T47D (cell line): ENCODE results near the gene KDM6B.

Source experiments
- DNase-seq, 2 experiments: peaks; one replicate each; pipeline versions ENCODE4 v3.0.0 to v3.0.0-alpha.2; 2011 to 2012; ENCODE audit warnings: low read depth in 1 of 2, low spot score in 1 of 2
- JUND ChIP-seq: IDR thresholded peaks from 2 replicates; pipeline ENCODE4 v1.6.1; 2012; ENCODE audit warnings: low read depth
- in situ Hi-C: cut with HindIII; loops from 2 replicates; pipeline ENCODE4 v1.10.0; 2016; ENCODE audit warnings: low sequenced_read_pairs, low pct_unique_long_range_greater_than_20kb

Gene KDM6B

DNA sequence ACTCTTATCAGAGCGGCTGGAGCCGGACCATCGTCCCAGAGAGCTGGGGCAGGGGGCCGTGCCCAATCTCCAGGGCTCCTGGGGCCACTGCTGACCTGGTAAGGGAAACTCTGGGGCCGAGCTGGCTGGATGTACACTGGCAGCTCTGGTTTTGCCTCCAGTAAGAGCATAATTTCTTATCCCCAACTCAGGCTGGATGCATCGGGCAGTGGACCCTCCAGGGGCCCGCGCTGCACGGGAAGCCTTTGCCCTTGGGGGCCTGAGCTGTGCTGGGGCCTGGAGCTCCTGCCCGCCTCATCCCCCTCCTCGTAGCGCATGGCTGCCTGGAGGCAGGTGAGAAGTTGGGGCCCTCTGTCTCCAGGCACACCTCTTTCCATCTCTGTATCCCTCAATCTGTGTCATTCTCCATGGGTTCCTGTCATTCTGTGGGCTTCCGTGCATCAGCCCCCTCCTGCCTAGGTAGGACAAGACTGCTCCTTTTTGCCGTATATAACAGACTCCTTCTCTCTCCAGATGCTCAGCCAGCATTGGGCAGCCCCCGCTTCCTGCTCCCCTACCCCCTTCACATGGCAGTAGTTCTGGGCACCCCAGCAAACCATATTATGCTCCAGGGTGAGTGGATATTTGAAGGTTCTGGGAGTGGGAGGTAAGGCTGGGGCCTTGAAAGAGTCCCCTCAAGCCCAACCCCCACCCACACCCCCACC lies 11.5 kb downstream of the KDM6B start:
- in situ Hi-C loops, result no loop called here
- no peak for TF ChIP-seq JUND
- DNase-seq, result no peak

DNA sequence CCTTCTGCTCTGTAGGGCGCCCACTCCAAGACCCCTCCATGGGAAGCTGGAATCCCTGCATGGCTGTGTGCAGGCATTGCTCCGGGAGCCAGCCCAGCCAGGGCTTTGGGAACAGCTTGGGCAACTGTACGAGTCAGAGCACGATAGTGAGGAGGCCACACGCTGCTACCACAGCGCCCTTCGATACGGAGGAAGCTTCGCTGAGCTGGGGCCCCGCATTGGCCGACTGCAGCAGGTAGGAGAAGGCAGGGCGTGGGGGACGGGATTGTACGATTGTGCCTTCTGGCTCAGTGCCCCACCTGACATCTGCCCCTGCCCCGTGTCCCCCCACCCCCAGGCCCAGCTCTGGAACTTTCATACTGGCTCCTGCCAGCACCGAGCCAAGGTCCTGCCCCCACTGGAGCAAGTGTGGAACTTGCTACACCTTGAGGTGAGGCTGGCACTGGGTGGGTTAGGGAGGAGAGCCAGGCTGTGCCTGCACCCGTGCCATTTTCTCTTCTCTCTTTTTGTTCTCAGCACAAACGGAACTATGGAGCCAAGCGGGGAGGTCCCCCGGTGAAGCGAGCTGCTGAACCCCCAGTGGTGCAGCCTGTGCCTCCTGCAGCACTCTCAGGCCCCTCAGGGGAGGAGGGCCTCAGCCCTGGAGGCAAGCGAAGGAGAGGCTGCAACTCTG lies 12.2 kb downstream of the KDM6B start:
- no peak for TF ChIP-seq JUND
- DNase-seq, result no peak
- in situ Hi-C loops, result no loop called here

DNA sequence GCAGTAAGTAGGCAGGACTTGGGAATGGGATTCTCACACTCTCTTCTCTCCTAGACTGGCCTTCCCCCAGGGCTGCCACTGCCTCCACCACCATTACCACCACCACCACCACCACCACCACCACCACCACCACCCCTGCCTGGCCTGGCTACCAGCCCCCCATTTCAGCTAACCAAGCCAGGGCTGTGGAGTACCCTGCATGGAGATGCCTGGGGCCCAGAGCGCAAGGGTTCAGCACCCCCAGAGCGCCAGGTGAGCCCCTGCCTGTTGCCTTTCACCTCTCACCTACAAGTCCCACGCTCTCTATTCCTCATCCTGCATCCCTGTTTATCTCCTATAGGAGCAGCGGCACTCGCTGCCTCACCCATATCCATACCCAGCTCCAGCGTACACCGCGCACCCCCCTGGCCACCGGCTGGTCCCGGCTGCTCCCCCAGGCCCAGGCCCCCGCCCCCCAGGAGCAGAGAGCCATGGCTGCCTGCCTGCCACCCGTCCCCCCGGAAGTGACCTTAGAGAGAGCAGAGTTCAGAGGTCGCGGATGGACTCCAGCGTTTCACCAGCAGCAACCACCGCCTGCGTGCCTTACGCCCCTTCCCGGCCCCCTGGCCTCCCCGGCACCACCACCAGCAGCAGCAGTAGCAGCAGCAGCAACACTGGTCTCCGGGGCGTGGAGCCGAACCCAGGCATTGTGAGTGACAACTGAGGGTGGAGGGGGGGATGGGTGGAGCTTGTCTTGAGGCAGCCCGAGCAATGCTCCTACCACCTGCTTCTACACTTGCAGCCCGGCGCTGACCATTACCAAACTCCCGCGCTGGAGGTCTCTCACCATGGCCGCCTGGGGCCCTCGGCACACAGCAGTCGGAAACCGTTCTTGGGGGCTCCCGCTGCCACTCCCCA lies 13.0 kb downstream of the KDM6B start:
- in situ Hi-C loops, result no loop called here
- TF ChIP-seq JUND, result no peak
- no peak for DNase-seq

DNA sequence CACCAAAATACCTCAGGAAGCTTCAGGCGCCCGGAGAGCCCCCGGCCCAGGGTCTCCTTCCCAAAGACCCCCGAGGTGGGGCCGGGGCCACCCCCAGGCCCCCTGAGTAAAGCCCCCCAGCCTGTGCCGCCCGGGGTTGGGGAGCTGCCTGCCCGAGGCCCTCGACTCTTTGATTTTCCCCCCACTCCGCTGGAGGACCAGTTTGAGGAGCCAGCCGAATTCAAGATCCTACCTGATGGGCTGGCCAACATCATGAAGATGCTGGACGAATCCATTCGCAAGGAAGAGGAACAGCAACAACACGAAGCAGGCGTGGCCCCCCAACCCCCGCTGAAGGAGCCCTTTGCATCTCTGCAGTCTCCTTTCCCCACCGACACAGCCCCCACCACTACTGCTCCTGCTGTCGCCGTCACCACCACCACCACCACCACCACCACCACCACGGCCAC lies 14.1 kb downstream of the KDM6B start:
- no peak for DNase-seq
- TF ChIP-seq JUND, result no peak
- in situ Hi-C loops, result no loop called here

DNA sequence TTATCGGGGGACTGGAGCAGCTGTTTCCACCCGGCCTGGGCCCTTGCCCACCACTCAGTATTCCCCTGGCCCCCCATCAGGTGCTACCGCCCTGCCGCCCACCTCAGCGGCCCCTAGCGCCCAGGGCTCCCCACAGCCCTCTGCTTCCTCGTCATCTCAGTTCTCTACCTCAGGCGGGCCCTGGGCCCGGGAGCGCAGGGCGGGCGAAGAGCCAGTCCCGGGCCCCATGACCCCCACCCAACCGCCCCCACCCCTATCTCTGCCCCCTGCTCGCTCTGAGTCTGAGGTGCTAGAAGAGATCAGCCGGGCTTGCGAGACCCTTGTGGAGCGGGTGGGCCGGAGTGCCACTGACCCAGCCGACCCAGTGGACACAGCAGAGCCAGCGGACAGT lies 14.7 kb downstream of the KDM6B start:
- in situ Hi-C loops, result no loop called here
- no peak for DNase-seq
- no peak for TF ChIP-seq JUND

DNA sequence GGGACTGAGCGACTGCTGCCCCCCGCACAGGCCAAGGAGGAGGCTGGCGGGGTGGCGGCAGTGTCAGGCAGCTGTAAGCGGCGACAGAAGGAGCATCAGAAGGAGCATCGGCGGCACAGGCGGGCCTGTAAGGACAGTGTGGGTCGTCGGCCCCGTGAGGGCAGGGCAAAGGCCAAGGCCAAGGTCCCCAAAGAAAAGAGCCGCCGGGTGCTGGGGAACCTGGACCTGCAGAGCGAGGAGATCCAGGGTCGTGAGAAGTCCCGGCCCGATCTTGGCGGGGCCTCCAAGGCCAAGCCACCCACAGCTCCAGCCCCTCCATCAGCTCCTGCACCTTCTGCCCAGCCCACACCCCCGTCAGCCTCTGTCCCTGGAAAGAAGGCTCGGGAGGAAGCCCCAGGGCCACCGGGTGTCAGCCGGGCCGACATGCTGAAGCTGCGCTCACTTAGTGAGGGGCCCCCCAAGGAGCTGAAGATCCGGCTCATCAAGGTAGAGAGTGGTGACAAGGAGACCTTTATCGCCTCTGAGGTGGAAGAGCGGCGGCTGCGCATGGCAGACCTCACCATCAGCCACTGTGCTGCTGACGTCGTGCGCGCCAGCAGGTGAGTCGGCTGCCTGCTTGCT lies 15.2 kb downstream of the KDM6B start:
- TF ChIP-seq JUND, result no peak
- in situ Hi-C loops, result no loop called here
- no peak for DNase-seq

DNA sequence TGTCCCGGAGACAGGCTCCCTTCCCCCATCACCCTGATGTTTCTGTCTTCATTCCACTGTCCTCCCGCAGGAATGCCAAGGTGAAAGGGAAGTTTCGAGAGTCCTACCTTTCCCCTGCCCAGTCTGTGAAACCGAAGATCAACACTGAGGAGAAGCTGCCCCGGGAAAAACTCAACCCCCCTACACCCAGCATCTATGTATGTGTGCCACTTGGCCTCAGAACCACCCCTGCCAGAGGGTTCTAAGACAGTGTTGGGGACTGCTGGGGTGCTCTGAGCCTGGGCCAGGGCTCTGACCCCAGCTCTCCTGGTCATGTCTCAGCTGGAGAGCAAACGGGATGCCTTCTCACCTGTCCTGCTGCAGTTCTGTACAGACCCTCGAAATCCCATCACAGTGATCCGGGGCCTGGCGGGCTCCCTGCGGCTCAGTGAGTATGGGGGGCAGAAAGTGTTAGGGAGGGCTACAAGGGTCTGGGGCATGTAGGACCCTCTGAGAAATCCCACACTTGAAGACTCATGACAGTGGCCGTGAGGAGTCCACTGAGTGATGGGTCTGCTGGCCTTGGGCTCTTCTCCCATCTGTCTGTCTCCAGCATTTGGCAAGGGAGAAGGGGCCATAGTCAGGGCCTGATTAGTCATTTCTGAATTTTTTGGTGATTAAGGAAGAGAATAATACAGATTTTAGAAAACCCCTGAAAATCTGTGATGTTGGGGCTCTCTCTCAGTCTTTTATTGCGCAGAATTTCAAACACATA lies 15.9 kb downstream of the KDM6B start:
- no peak for TF ChIP-seq JUND
- no peak for DNase-seq
- in situ Hi-C loops, result no loop called here

DNA sequence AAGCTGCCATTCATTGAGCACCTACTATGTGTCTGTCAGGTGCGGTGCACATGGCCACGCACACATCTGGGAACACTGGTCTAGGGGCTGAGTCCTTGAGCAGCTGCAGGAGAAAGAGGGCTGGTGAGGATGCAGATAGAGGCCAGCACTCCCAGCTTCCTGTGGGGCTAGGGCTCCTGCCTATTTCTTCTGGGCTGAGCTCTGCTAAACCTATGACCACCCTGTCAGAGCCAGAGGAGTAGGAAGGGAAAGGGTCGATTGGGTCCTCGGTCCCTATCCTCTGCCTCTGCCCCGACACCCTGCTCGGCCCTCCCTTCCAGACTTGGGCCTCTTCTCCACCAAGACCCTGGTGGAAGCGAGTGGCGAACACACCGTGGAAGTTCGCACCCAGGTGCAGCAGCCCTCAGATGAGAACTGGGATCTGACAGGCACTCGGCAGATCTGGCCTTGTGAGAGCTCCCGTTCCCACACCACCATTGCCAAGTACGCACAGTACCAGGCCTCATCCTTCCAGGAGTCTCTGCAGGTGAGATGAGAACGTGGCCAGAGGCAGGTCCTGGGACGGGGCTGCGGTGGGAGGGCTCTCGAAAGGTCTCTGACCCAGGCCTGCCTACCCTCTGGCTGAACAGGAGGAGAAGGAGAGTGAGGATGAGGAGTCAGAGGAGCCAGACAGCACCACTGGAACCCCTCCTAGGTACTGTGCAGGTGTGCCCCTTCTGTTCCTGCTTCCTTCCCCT lies 16.9 kb downstream of the KDM6B start:
- DNase-seq, result no peak
- no peak for TF ChIP-seq JUND
- in situ Hi-C loops, result no loop called here

DNA sequence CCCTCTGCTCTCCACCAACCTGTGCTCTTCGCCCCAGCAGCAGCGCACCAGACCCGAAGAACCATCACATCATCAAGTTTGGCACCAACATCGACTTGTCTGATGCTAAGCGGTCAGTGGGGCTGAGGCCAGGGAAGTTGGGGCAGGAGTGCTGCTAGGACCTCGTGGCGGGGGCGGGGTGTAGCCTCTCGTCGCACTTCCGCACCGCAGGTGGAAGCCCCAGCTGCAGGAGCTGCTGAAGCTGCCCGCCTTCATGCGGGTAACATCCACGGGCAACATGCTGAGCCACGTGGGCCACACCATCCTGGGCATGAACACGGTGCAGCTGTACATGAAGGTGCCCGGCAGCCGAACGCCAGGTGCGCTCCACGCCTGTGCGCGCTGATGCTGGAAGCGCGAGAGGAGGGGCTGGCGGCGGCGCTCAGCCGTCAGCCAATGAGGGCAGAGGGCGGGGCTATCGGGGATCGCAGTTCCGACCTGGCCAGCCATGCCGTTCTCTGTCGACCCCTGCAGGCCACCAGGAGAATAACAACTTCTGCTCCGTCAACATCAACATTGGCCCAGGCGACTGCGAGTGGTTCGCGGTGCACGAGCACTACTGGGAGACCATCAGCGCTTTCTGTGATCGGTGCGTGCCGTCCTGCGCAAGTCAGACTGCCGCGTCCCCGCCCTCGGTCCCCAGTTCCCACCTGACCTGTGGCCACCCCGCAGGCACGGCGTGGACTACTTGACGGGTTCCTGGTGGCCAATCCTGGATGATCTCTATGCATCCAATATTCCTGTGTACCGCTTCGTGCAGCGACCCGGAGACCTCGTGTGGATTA lies 17.6 kb downstream of the KDM6B start:
- in situ Hi-C loops, result no loop called here
- DNase-seq, result peak; percentile 65 to 89
- no peak for TF ChIP-seq JUND

DNA sequence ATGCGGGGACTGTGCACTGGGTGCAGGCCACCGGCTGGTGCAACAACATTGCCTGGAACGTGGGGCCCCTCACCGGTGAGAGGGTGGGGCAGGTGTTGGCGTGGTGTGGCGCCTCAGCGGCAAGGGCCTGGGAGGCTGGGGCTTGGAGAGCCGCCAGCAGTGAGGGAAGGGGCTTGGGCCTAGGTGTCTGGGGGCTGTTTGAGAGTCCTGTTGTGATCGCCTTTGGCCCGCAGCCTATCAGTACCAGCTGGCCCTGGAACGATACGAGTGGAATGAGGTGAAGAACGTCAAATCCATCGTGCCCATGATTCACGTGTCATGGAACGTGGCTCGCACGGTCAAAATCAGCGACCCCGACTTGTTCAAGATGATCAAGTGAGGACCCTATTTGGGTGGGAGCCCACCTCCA lies 18.2 kb downstream of the KDM6B start:
- no peak for DNase-seq
- TF ChIP-seq JUND, result no peak
- in situ Hi-C loops, result no loop called here
